AG20443 (cell line): ENCODE results near the gene ERICH2.
A peak's percentile ranks its signal among the peaks of the same experiment; 100 is the strongest.

Experiments
- DNase-seq: peaks from one replicate; pipeline ENCODE4 v3.0.0; 2012; ENCODE audit warnings: low spot score, mixed read lengths

ERICH2 gene

GRCh38 chr2:170817093-170818035 lies 47.2 kb downstream of the ERICH2 start:
- DNase-seq: peak; percentile 46

DNA sequence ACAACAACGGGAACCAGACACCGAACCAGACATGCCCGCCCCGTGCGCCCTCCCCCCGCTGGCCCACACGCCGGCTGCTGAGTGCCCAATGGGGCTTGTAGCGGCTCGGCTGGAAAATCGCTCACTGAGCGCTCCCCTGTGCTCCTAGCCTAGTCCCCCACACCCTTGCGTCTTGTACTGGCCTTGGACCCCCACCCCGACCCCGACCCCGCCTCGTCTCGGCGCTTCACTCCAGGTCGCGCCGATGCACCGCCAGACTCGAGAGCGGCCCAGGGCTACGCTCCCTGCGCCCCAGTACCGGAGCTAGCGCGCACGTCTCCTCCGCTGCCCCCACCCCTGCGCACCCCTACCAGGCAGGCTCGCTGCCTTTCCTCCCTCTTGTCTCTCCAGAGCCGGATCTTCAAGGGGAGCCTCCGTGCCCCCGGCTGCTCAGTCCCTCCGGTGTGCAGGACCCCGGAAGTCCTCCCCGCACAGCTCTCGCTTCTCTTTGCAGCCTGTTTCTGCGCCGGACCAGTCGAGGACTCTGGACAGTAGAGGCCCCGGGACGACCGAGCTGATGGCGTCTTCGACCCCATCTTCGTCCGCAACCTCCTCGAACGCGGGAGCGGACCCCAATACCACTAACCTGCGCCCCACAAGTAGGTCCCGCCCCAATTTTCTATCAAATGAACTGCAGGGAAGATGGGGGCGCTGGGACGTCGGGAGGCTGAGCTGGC lies 48.0 kb downstream of the ERICH2 start:
- DNase-seq: peak; percentile 41

DNA sequence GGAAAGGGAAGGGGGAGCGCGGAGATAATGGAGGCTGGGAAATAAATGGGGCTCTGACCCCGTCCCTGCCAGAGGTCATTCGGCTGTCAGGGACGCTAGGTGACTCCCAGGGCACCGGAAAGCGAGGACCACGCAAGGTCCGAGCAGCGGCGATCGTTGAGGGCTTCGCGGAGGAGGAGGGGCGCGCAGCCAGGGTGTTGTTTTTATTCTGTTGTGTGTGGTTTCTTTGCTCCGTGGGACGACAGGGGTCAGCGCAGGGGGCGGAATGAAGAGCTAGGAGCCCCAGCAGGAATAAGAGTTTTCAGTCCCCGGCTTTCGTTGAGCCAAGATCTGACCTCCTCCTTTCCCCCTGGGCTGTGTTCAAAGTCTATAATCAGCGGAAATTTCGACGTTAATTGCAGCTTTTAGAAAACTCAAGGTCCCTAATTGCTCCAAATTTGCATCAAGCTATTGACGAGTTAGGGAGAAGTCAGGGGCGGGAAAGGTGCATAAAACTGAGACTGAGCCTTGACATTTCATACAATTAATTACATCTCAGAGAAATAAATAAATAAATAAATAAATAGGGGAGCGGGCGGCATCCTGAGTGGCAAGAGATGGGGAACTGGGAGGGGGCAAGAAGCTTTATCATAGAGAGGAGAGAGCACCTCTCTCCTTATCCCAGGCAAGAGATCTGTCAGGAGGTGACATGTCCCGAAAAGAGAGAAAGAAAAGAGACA lies 48.7 kb downstream of the ERICH2 start:
- no peak for DNase-seq

DNA sequence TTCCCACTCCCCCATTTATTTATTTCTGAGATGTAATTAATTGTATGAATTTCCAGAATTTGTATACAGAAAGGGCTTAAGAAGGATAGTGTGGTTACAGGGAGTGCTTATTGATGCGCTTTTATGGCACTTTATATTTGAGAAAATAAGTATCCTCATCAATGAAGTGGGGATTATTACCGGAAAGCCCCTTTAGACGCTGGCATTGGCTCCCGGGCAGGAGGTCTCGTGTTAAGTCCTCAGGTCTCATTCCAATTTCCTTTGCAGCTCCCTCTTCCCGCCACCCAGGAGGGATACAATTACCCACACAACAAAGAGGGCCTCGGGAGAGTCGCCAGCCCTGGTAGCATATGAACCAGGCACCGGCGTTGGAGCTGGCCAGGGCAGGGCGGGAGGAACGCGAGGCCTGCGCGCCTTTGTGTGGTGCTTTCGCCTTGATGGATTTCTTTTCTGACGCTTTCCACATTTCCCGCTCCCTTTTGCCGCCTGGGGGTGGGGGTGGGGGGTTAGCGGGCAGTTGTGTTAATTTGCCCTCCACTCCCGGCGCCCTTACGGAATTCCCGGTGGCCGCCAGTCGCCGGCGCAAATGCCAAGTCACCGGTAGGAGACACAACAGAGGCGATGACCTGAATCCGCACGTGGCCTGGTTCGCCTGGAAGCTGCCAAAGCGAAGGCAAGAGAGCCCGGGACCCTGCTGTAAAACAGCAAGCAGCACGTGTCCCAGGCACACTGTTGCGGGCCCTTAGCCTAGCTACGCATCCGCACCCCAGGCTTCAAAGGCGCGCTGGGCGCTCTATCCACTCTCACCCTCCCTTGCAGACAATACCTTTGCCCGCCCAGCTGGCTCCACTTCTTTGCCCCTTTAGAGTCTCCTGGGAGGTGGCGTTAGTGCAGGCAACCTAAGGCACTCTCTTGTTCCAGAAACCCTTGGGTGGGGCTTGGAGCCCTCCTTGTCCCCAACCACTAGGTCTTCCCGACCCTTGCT lies 49.8 kb downstream of the ERICH2 start:
- no peak for DNase-seq

DNA sequence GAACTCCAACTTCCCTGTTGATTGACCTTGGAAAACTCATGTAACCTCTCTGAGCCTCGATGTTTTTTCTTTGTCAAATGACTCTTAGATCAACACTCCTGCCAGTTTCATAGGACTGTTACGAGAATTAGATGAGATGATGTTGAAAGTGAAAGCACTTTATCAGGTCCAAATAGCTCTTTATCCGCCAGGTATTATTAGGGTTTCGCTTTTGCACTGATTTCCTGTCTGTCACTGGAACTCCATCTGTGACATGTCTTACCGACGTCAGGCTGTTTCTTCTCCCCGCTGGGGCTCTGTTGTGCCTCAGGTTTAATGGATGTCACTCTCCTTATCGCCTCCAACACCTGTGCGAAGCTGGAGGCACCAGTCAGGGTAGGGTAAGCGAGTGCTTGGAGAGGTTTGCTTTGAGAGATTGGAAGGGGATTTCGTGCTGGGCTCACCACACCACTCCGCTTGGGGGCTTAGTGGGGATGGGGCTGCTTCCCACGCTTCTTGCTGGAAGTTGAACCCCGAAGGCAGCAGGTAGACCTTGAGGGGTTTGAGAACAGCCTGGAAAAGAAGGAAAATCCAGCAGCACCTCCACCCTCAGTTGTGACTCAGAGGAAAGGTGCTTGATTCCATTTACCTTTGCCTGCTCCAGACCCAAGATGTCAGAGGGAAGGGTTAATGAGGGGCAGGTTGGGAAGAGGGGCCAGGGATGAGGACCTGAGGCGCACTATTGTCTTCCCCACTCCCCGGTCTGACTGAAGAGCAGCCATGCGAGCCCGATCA lies 50.8 kb downstream of the ERICH2 start:
- no peak for DNase-seq

DNA sequence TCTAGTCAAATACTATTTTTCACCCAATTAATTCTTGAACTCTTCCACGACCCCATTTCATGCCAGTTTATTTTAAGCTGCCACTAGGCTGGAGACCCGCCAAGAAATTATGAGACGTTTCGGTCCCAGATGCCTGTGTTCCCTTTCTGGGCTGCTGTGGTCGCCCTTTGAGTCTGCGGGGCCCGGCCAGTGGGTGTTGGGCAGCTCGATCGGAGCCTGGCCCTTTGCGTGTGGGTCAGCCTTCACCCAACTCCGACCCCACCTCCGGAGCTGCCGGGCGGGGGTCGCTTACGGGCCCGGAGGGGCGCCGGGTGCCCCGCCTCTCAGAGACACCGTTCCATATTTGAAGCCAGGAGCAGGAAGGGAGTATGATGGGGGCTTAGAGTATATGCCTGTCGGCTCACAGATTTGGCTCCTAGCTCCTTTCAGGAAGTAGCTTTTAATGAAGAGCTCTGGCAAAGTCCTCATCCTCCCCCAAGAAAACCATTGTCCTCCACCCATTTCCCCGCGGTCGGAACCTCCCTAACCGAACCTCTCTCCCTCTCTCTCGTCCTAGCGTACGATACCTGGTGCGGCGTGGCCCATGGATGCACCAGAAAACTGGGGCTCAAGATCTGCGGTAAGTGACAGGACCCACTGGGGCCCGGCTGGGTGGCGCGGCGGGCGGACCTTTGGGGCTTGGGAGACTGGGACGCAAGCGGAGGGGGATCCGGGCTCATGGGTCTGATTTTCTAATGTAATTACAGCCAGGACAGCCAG lies 51.5 kb downstream of the ERICH2 start:
- DNase-seq: no peak

DNA sequence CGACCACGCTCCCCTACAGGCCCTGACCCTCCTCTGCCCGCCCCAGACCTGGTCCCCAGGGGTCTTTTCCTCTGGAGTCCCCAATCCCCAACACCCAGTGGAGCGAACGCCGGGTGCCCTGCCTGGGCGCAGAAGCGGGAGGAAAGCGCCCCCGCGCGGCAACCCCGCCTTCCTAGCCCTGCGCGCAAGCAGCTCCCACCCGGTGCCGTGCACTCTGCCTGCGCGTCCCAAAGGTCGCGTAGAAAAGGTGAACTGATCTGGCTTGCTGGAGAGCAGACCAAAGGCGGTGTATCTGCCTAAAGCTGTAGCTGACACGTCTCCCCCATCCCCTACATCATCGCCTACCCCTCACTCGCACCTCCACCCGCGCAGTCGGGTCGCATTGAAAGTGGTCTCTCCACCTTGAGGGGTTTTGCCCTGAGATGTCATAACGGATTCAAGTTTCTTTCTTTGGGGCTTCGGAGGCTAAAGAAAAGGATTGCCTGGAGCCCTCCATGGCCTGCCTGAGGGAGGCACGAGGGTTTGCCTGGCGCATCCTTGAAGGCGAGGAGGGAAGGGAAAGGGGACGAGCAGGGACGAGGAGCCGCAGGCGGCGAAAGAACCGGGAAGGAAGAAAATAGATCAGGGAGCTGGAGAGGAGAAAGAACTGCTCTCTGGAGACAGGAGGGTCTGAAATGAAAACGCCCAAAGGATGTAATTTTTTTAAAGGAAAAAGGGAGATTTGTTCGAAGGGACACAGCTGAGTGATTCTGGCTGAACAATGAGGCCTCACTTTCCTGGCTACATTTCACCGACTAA lies 52.3 kb downstream of the ERICH2 start:
- peak; percentile 57 for DNase-seq

DNA sequence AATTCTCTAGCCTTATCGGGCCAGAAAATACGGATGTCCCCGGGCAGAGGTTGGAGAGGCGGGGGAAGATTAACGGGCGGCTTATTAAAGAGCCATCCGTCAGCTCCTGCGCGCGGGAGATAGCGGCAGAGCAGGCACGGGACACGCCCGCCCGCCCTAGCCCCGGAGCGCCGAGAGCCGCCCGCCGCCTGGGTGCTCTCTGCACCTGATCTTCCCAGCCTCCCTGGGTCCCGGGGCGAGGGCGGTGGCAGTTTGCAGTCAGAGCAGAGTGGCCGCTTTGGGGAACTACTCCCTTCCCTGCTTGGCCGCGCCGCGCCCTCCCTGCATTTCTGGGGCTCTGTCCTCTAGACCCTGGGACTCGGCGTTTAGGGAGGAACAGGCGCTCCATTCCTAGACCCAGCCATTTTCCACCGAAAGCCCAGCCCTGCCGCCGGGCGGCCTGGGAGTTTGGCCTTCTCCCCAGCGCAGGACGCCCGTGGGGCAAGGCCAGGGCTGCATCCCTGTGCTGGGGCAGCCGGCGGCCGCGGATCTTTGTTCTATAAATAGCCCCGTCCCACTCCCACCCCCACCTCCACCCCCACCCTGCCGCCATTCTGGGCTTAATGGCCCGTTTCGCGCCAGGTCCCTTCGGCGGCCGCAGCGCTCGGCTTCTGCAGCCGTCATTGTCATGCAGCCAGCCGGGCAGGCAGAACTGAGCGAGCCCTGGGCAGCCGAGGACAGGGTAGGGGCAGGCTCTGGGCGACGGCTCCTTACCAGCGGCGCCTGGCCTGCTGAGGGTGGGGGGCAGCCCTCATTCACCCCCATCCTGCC lies 53.1 kb downstream of the ERICH2 start:
- peak; percentile 43 for DNase-seq

DNA sequence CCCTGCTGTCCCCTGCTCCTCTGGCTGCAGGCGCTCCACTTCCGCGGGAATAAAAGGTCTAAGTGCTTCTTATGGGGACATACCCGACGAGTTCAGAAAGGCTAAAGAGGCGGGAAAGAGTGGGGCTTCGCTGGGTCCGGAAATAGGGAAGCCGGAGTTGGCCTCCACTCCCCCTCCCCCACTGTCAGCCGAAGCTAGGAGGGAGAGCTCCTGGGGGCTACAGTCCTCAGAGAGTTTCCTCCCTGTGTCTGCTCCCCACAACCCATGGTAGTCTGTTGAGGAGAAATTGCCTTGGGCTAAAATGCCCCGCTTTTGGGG lies 53.7 kb downstream of the ERICH2 start:
- DNase-seq: no peak

- DNase-seq: no peak
Measured at GRCh38 chr2:170824526-170825015, 54.4 kb downstream of the ERICH2 start.

- no peak for DNase-seq
Measured at GRCh38 chr2:170827841-170828532, 57.8 kb downstream of the ERICH2 start.

DNA sequence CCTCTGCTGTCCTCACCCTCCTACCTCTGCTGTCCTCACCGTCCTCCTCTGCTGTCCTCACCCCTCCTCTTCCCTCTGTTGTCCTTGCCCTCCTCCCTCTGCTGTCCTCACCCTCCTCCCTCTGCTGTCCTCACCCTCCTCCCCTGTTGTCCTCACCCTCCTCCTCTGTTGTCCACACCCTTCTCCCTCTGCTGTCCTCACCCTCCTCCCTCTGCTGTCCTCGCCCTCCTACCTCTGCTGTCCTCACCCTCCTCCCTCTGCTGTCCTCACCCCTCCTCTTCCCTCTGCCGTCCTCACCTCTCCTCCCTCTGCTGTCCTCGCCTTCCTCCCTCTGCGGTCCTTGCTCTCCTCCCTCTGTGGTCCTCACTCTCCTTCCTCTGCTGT lies 58.3 kb downstream of the ERICH2 start:
- no peak for DNase-seq

GRCh38 chr2:170829036-170829435 lies 58.9 kb downstream of the ERICH2 start:
- DNase-seq: no peak

- no peak for DNase-seq
Measured at GRCh38 chr2:170830166-170830565, 60.0 kb downstream of the ERICH2 start.

GRCh38 chr2:170831115-170831514 lies 60.9 kb downstream of the ERICH2 start:
- no peak for DNase-seq

DNA sequence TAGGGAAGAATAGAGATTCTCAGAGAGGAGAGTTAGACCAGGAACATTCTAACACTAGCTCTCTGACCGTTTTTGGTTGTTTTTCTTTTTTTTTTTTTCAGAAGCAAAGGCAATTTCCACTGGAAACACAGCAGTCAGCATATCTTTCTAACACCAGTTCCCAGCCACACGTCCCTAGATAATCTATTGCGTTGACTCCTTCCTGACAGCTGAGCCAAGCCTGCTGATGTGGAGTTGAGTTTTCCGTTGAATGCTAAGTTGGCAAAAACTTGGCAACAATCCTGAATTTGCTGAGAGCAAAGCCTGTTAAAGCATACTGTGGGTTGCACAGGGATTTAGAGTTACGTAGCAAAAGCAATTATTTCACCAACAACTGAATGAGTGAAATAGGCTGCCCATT lies 65.8 kb downstream of the ERICH2 start:
- no peak for DNase-seq

DNA sequence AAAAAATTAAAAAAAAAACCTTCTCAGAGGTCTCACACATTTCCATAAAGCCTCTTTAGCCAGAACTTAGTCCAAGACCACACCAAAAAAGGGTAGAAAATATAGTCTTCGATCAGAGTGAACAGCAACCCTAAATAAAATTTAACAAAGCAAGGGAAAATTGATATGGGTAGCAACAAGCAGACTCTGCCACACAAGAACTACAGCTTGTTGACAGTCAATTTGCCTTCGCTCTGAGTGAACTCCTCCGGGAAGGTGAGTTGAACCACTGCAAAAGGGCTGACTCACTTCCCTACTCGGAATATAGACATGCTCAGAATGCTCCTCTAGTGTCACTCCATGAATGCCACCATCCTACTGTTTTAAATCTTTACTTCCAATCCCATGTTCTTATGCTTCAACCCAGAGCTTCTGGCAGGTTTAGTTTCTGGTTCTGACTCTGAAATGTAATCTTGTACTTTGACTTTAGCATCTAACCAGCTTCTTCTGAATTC lies 70.6 kb downstream of the ERICH2 start:
- DNase-seq: no peak
